Liver (tissue), 9 donors: ENCODE data around the gene PPFIA4. TPM values are rescaled to one million over a fixed set of nuclear protein-coding genes. Genes with fewer than 3 reads are reported as not detected.

Experiments used
- DNase-seq: peaks from one replicate; pipeline ENCODE4 v3.0.0-alpha.2; 2017; ENCODE audit warnings: low spot score
- H3K27ac ChIP-seq, 2 donors: one replicate each; pipeline ENCODE4 v1.7.0; 2013; ENCODE audit warnings: inconsistent platforms in 2 of 2, low read length in 2 of 2, control low read depth in 1 of 2, low read depth in 1 of 2, mild to moderate bottlenecking in 1 of 2
- H3K27me3 ChIP-seq, 4 donors: one replicate each; pipeline versions ENCODE4 v1.6.1 to v1.7.0; 2013; ENCODE audit warnings: low read length in 3 of 4, inconsistent platforms in 1 of 4, mild to moderate bottlenecking in 1 of 4, moderate library complexity in 1 of 4; ENCODE audit not compliant: control insufficient read depth in 4 of 4, insufficient read depth in 4 of 4
- H3K36me3 ChIP-seq, 4 donors: one replicate each; pipeline versions ENCODE4 v1.6.1 to v1.7.0; 2013; ENCODE audit warnings: low read length in 3 of 4, mild to moderate bottlenecking in 3 of 4, low read depth in 1 of 4, moderate library complexity in 1 of 4; ENCODE audit not compliant: control insufficient read depth in 4 of 4, insufficient read depth in 3 of 4
- H3K4me1 ChIP-seq, 4 donors: one replicate each; pipeline versions ENCODE4 v1.6.1 to v1.7.0; 2013; ENCODE audit warnings: low read length in 3 of 4, mild to moderate bottlenecking in 3 of 4, moderate library complexity in 1 of 4; ENCODE audit not compliant: control insufficient read depth in 4 of 4, insufficient read depth in 4 of 4
- H3K4me3 ChIP-seq, 3 donors: one replicate each; pipeline versions ENCODE4 v1.6.1 to v1.7.0; 2013; ENCODE audit warnings: low read length in 3 of 3, control low read depth in 1 of 3, low read depth in 1 of 3, mild to moderate bottlenecking in 1 of 3
- H3K9ac ChIP-seq, 2 donors: one replicate each; pipeline ENCODE4 v1.7.0; 2013; ENCODE audit warnings: low read length in 2 of 2, mild to moderate bottlenecking in 2 of 2, moderate library complexity in 2 of 2, control low read depth in 1 of 2, low read depth in 1 of 2
- H3K9me3 ChIP-seq, 4 donors: one replicate each; pipeline versions ENCODE4 v1.6.1 to v1.7.0; 2013; ENCODE audit warnings: low read length in 3 of 4; ENCODE audit not compliant: control insufficient read depth in 4 of 4
- FOXA2 ChIP-seq: IDR thresholded peaks from 2 replicates; pipeline ENCODE4 v1.6.1; 2016; ENCODE audit warnings: antibody characterized with exemption
- GABPA ChIP-seq, 2 donors: IDR thresholded peaks in 1 of 2; conservative IDR thresholded peaks in 1 of 2; 2 replicates each; pipeline ENCODE4 v1.6.1; 2016; ENCODE audit warnings: antibody characterized with exemption in 2 of 2, mild to moderate bottlenecking in 1 of 2, moderate library complexity in 1 of 2
- HNF4G ChIP-seq: IDR thresholded peaks from 2 replicates; pipeline ENCODE4 v1.6.1; 2016; ENCODE audit warnings: antibody characterized with exemption
- NR2F2 ChIP-seq: IDR thresholded peaks from 2 replicates; pipeline ENCODE4 v1.6.1; 2016; ENCODE audit warnings: antibody characterized with exemption
- REST ChIP-seq: IDR thresholded peaks from 2 replicates; pipeline ENCODE4 v1.6.1; 2016; ENCODE audit warnings: antibody characterized with exemption, mild to moderate bottlenecking
- RXRA ChIP-seq, 2 donors: IDR thresholded peaks; 2 replicates each; pipeline ENCODE4 v1.6.1; 2017 to 2018; ENCODE audit warnings: antibody characterized with exemption in 2 of 2, mild to moderate bottlenecking in 1 of 2
- SP1 ChIP-seq: IDR thresholded peaks from 2 replicates; pipeline ENCODE4 v1.6.1; 2018; ENCODE audit warnings: antibody characterized with exemption, mild to moderate bottlenecking
- YY1 ChIP-seq: IDR thresholded peaks from 2 replicates; pipeline ENCODE4 v1.6.1; 2016; ENCODE audit warnings: antibody characterized with exemption, mild to moderate bottlenecking
- ZBTB33 ChIP-seq: IDR thresholded peaks from 2 replicates; pipeline ENCODE4 v1.6.1; 2016; ENCODE audit warnings: antibody characterized with exemption
- WGBS: extraction: QIAGEN DNeasy Blood & Tissue Kit; methylation state at CpG from one replicate; pipeline ENCODE4 v1.1.7; 2013; 5-methylcytosine and 5-hydroxymethylcytosine counted together
- polyA plus RNA-seq, 2 donors: library from polyadenylated mRNA; stranded (reverse) in 1 of 2; unstranded in 1 of 2; fragments of 200-250 nt in 1 of 2; fragments of >200 nt in 1 of 2; fragmentation: Nextera tagmentation in 1 of 2; extraction: Ambion mirVana in 1 of 2; gene quantifications; one replicate each; pipeline versions ENCODE4 v1.2.1 to v1.2.3, GENCODE V29; 2013 to 2015
- total RNA-seq, 2 donors: library from RNA; depleted of rRNA; stranded (reverse); fragments of >200 nt; gene quantifications; one replicate each; pipeline ENCODE4 v1.2.3, GENCODE V29; 2014
- donor health status: healthy.
- donor health status: healthy.
- donor health status: healthy.
- donor health status: healthy.
- donor health status: healthy.

The PPFIA4 gene
- total and polyA plus RNA-seq, 4 donors: 0.07 to 0.33 (median 0.15) TPM

GRCh38 chr1:203059485-203059884 lies 33.2 kb downstream of the PPFIA4 start (continued):
- TF ChIP-seq ZBTB33: no peak
- TF ChIP-seq FOXA2: no peak

GRCh38 chr1:203060115-203060514 lies 33.8 kb downstream of the PPFIA4 start:
- no peak overlapping the region for H3K9ac ChIP-seq
- DNase-seq: no peak
- no peak overlapping the region for H3K27ac ChIP-seq
- no peaks in the 10 kb centered on the region for H3K27me3 ChIP-seq
- no peaks in the 10 kb centered on the region for H3K4me1 ChIP-seq
- no peaks in the 10 kb centered on the region for H3K9me3 ChIP-seq
- no peak overlapping the region for H3K4me3 ChIP-seq
- TF ChIP-seq ZBTB33 (no peak), YY1 (no peak), REST (no peak), GABPA (IDR thresholded peaks at IDR 0.05 in 1 of 2, conservative IDR thresholded peaks at IDR 0.05 in 1 of 2) (no peak), NR2F2 (no peak), SP1 (no peak), RXRA (IDR thresholded peaks at IDR 0.05) (no peak)
- no peaks in the 10 kb centered on the region for H3K36me3 ChIP-seq
- 94% methylated on average over 11 of the region's 11 CpGs for WGBS

- Histone ChIP-seq H3K9ac (no peak overlapping the region), H3K27ac (no peak overlapping the region), H3K27me3 (no peaks in the 10 kb centered on the region), H3K9me3 (no peaks in the 10 kb centered on the region), H3K4me3 (no peak overlapping the region), H3K36me3 (no peaks in the 10 kb centered on the region), H3K4me1 (no peaks in the 10 kb centered on the region)
- WGBS: 77% methylated on average over 8 of the region's 8 CpGs
- DNase-seq: no peak
- TF ChIP-seq HNF4G (no peak), RXRA (IDR thresholded peaks at IDR 0.05) (no peak), NR2F2 (no peak), SP1 (no peak)
Observed at GRCh38 chr1:203063287-203063686, 37.0 kb downstream of the PPFIA4 start.
